SH-SY5Y (cell line): ENCODE data around the gene RPAP3.

Source experiments
- GATA2 ChIP-seq: IDR thresholded peaks from 2 replicates; pipeline ENCODE4 v1.6.1; 2011; ENCODE audit warnings: mild to moderate bottlenecking, low read depth, low read length
- GATA3 ChIP-seq: IDR thresholded peaks from 2 replicates; pipeline ENCODE4 v1.6.1; 2011; ENCODE audit warnings: low read depth, mild to moderate bottlenecking, low read length, moderate library complexity

- TF ChIP-seq GATA2 (no peak), GATA3 (no peak)
These were observed 33.8 kb downstream of the RPAP3 start for GRCh38 chr12:47672068-47672467.
